Measurements from ENCODE around the gene NEU2.
A peak's percentile ranks its signal among the peaks of the same experiment; 100 is the strongest.
"Not testable (repeated sequence)": the region's sequence is repeated elsewhere in the genome, so short reads cannot be mapped to it uniquely, and the experiment has no call there.

Gene NEU2

GRCh38 chr2:233061591-233062450 is 29.3 kb downstream of the NEU2 start:
- peak overlapping the region; percentile 73 for H3K4me3 ChIP-seq (ENCODE audit: low read length)
- no peak for TF ChIP-seq ZNF274 (IDR thresholded peaks at IDR 0.05; ENCODE audit: low read depth, low read length)

DNA sequence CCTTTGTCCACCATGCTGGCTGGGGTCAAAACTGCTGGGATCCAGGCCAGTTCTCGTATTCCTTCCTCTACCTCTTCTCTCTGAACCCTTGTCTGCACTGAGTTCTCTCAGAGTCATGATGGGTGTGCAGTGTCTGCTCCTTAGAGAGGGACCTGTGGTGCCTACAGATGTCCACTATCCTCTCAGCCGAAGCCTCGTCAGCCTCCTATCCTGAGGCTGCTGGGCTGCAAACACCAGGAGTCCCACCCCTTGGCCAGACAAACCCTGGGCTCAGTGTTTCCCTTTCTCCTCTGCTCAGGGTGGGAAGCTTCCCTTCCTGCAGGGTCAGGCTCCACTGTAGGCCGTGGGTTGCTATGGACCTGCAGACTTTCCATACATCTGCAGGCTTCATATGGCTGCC is 30.0 kb downstream of the NEU2 start:
- H3K4me3 ChIP-seq (ENCODE audit: low read length) = peak overlapping the region; percentile 73
- TF ChIP-seq ZNF274 (IDR thresholded peaks at IDR 0.05; ENCODE audit: low read depth, low read length) = no peak

DNA sequence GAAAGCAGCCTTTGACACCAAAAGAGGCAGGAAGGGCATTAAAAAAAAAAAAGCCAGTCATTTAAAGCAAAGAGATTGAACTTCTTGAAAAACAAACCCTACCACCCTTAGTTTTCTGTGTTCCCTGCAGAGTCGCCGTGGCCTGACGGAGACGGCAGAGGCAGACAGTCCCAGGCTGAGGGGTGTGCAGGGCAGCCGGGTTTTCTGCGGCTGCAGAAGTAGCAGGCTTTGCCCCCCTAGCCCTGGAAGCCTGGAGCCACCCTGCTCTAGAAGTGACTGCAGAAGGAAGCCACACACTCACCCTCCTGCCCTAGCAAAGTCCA is 30.4 kb downstream of the NEU2 start:
- no peak for TF ChIP-seq ZNF274 (IDR thresholded peaks at IDR 0.05; ENCODE audit: low read depth, low read length)
- H3K4me3 ChIP-seq (ENCODE audit: low read length) = peak overlapping the region; percentile 73; the same call in 1 of the 2 replicates

GRCh38 chr2:233063269-233063975 is 30.9 kb downstream of the NEU2 start:
- TF ChIP-seq ZNF274 (IDR thresholded peaks at IDR 0.05; ENCODE audit: low read depth, low read length) = no peak
- peak overlapping the region; percentile 73; the same call in 1 of the 2 replicates for H3K4me3 ChIP-seq (ENCODE audit: low read length)

- TF ChIP-seq ZNF274 (IDR thresholded peaks at IDR 0.05; ENCODE audit: low read depth, low read length) = no peak
- peak overlapping the region; percentile 37; the same call in 1 of the 2 replicates for H3K4me3 ChIP-seq (ENCODE audit: low read length)
Measured at GRCh38 chr2:233063976-233064411, 31.5 kb downstream of the NEU2 start.

GRCh38 chr2:233064530-233065199 is 32.2 kb downstream of the NEU2 start:
- H3K4me3 ChIP-seq (ENCODE audit: low read length) = no peak overlapping the region

GRCh38 chr2:233065200-233065589 is 32.7 kb downstream of the NEU2 start:
- H3K4me3 ChIP-seq (ENCODE audit: low read length) = not testable (repeated sequence)

More at GRCh38 chr2:233064530-233065199, 32.2 kb downstream of the NEU2 start:
- TF ChIP-seq ZNF274 (IDR thresholded peaks at IDR 0.05; ENCODE audit: low read depth, low read length) = no peak

- H3K4me3 ChIP-seq (ENCODE audit: low read length) = no peak overlapping the region
- no peak for TF ChIP-seq ZNF274 (IDR thresholded peaks at IDR 0.05; ENCODE audit: low read depth, low read length)
Measured at GRCh38 chr2:233065954-233066470, 33.5 kb downstream of the NEU2 start.

DNA sequence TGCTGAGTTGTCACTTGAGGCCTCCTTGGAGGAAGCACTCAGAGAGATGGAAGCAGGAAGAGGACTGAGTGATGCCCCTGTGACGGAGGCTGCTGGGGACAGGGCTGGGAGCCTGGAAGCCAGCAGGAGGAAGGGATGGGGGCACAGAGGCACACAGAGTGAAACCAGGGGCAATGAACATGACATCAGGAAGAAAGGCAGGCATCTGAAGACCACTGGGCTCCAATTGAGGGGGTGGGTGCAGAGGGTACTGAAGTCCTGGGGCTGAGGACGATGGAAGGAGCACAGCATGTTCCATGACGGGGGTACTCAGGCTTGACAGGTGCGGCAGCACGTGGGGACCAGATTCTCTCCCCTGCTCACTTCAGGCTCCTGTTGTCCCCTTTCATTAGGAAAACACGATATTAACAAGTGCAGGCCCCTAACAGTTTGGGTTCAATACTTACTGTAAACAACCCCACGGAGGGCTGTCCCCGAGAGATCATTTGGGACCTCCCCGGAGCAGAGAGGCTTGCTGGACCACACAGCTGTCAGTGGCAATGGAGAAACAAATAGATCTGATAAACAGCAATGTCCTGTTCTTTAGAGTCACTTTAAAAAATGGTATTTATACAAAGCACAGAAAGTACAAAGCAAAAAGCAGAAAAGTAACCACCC is 36.4 kb downstream of the NEU2 start:
- no peak overlapping the region for H3K4me3 ChIP-seq (ENCODE audit: low read length)
- TF ChIP-seq ZNF274 (IDR thresholded peaks at IDR 0.05; ENCODE audit: low read depth, low read length) = no peak

DNA sequence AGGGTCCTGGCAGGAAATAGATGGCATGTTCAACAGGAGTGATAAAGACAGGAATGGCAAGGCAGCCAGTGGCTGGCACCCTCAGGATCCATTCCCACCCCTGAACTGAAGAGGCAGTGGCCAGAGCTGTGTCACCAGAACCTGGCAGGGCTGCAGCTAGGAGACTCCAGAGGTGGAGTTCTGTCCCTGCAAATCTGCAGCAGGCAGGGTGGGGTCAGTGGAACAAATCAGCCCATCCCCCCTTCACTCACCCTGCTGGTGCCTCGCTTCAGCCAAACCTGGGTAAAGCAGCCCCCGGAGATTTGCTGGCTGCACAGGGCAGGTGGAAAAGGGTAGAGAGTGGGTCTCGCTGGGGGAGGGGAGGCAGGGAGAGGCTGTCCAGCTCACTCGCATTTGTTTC is 40.4 kb downstream of the NEU2 start:
- TF ChIP-seq ZNF274 (IDR thresholded peaks at IDR 0.05; ENCODE audit: low read depth, low read length) = no peak
- no peak overlapping the region for H3K4me3 ChIP-seq (ENCODE audit: low read length)

DNA sequence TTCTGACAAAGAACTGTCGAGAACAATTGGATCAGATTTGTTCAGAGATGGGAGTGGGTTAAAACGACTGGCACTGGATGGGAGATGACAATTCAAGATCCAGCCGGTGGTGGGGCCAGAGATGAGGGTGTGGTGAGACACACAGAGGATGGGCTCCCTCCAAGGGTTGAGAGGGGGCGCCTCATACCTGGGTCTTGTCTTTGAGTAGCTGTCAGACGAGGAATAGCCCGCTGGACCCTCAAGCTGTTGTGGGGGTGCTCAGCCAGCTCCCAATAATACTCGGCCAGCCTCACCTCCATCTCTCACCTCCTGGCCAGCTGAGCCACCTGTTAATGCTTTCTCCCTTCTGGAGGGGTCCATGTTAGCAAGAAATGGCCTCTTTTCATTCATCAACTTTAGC is 41.6 kb downstream of the NEU2 start:
- H3K4me3 ChIP-seq (ENCODE audit: low read length) = no peak overlapping the region
- TF ChIP-seq ZNF274 (IDR thresholded peaks at IDR 0.05; ENCODE audit: low read depth, low read length) = no peak

- no peak for TF ChIP-seq ZNF274 (IDR thresholded peaks at IDR 0.05; ENCODE audit: low read depth, low read length)
- H3K4me3 ChIP-seq (ENCODE audit: low read length) = peak overlapping the region; percentile 35; the same call in 1 of the 2 replicates
Measured at GRCh38 chr2:233075141-233075965, 42.9 kb downstream of the NEU2 start.

DNA sequence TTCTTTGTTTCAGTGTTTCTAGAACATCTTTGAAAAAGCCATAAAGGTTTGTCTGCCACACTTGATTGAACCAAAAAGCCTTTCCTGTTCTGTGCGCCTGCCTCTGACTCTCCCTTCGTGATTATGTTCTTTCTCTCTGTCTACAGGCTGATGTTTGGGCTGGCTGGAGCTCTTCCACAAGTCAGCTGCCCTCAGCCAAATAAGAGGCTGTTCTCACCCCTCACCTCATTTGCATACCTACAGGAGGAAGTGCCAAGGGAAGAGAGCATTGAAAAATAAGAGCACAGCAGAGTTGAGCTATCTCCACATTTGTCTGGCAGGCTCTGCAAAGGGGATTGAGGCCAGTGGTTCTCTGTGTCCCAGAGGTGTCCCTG is 43.5 kb downstream of the NEU2 start:
- peak overlapping the region; percentile 48; the same call in 1 of the 2 replicates for H3K4me3 ChIP-seq (ENCODE audit: low read length)
- no peak for TF ChIP-seq ZNF274 (IDR thresholded peaks at IDR 0.05; ENCODE audit: low read depth, low read length)
